IMR-90 (cell line): ENCODE measurements around the gene TMEM176A. TPM values are rescaled to one million over a fixed set of nuclear protein-coding genes. Genes with fewer than 3 reads are reported as not detected.

Source experiments
- ATAC-seq: fragments of 200-7000 bp; cut with Tn5 transposase; 2 replicates; pipeline ENCODE4 v1.9.1; 2020; ENCODE audit warnings: low read depth, mild to moderate bottlenecking, moderate library complexity
- BruUV-seq: library from RNA; stranded (reverse); fragments of 400-500 nt; replicated peaks from 2 replicates; lab custom pipeline; 2021; lab: Mats Ljungman, UMichigan
- CTCF ChIA-PET: fragments of 300-600 bp; formaldehyde crosslinking; extraction: SDS; loops from one replicate; lab custom pipeline; 2021; ENCODE audit warnings: antibody characterized with exemption; lab: Yijun Ruan, JAX
- POLR2A ChIA-PET: fragments of 300-600 bp; sonication (Branson Sonifier 250); formaldehyde crosslinking; loops from one replicate; lab custom pipeline; 2022; ENCODE audit warnings: antibody characterized with exemption; ENCODE audit not compliant: unreplicated experiment; lab: Charles Lee
- DNase-seq: peaks from one replicate; pipeline ENCODE4 v3.0.0; 2013
- H2AFZ ChIP-seq: replicated peaks from 2 replicates; pipeline ENCODE3; 2013; ENCODE audit warnings: low read length, mild to moderate bottlenecking; ENCODE audit not compliant: poor library complexity
- H2AK5ac ChIP-seq: 2 replicates; pipeline ENCODE4 v1.6.1; 2013; ENCODE audit warnings: low read depth, low read length, inconsistent platforms
- H2AK9ac ChIP-seq: replicated peaks from 2 replicates; pipeline ENCODE3; 2013; ENCODE audit warnings: mild to moderate bottlenecking, low read depth, low read length, moderate library complexity; ENCODE audit not compliant: poor library complexity
- H2BK120ac ChIP-seq: 2 replicates; pipeline ENCODE4 v1.6.1; 2013; ENCODE audit warnings: low read depth, low read length, inconsistent platforms
- H2BK15ac ChIP-seq: 3 replicates; pipeline ENCODE4 v1.6.1; 2013; ENCODE audit warnings: low read depth, low read length, inconsistent platforms
- H2BK20ac ChIP-seq: 2 replicates; pipeline ENCODE4 v1.6.1; 2013; ENCODE audit warnings: low read depth, mild to moderate bottlenecking, inconsistent platforms, low read length, moderate library complexity
- H2BK5ac ChIP-seq: 2 replicates; pipeline ENCODE4 v1.6.1; 2013; ENCODE audit warnings: mild to moderate bottlenecking, low read depth, low read length, inconsistent platforms; ENCODE audit not compliant: poor library complexity, severe bottlenecking
- H3K14ac ChIP-seq: replicated peaks from 2 replicates; pipeline ENCODE4 v1.6.1; 2013; ENCODE audit warnings: low read depth, low read length, inconsistent platforms
- H3K18ac ChIP-seq: 2 replicates; pipeline ENCODE4 v1.6.1; 2013; ENCODE audit warnings: low read depth, low read length, control low read depth
- H3K23ac ChIP-seq: 2 replicates; pipeline ENCODE4 v1.6.1; 2013; ENCODE audit warnings: low read depth, low read length, inconsistent platforms
- H3K27ac ChIP-seq: 2 replicates; pipeline ENCODE4 v1.5.1; 2013; ENCODE audit warnings: mild to moderate bottlenecking, control low read depth, low read length; ENCODE audit not compliant: insufficient read depth
- H3K27me3 ChIP-seq: 2 replicates; pipeline ENCODE4 v1.6.1; 2013; ENCODE audit warnings: low read length; ENCODE audit not compliant: control insufficient read depth, insufficient read depth
- H3K36me3 ChIP-seq: 2 replicates; pipeline ENCODE4 v1.6.1; 2013; ENCODE audit warnings: low read length, mixed read lengths; ENCODE audit not compliant: control insufficient read depth, insufficient read depth
- H3K4ac ChIP-seq: 2 replicates; pipeline ENCODE4 v1.6.1; 2013; ENCODE audit warnings: low read depth, low read length, inconsistent platforms
- H3K4me1 ChIP-seq: 2 replicates; pipeline ENCODE4 v1.6.1; 2013; ENCODE audit warnings: low read length, mixed read lengths; ENCODE audit not compliant: control insufficient read depth, insufficient read depth
- H3K4me2 ChIP-seq: 2 replicates; pipeline ENCODE4 v1.6.1; 2013; ENCODE audit warnings: low read depth, mild to moderate bottlenecking, control low read depth, low read length, moderate library complexity
- H3K4me3 ChIP-seq: 2 replicates; pipeline ENCODE4 v1.5.1; 2013; ENCODE audit warnings: low read depth, mild to moderate bottlenecking, control low read depth, low read length, moderate library complexity; ENCODE audit not compliant: insufficient read depth
- H3K56ac ChIP-seq: 2 replicates; pipeline ENCODE4 v1.6.1; 2013; ENCODE audit warnings: low read length, inconsistent platforms; ENCODE audit not compliant: insufficient read depth; ENCODE audit errors: extremely low read depth
- H3K79me1 ChIP-seq, 2 experiments: 2 replicates each; pipeline ENCODE4 v1.6.1; 2013; ENCODE audit warnings: low read length in 2 of 2, inconsistent platforms in 1 of 2, low read depth in 1 of 2
- H3K9ac ChIP-seq: 2 replicates; pipeline ENCODE4 v1.6.1; 2013; ENCODE audit warnings: low read depth, low read length, control low read depth
- H3K9me1 ChIP-seq: 2 replicates; pipeline ENCODE4 v1.6.1; 2013; ENCODE audit warnings: low read length, inconsistent platforms; ENCODE audit not compliant: insufficient read depth
- H3K9me3 ChIP-seq: 2 replicates; pipeline ENCODE4 v1.6.1; 2013; ENCODE audit warnings: low read length; ENCODE audit not compliant: control insufficient read depth, insufficient read depth
- H4K20me1 ChIP-seq: 2 replicates; pipeline ENCODE4 v1.6.1; 2013; ENCODE audit warnings: low read length, inconsistent platforms; ENCODE audit not compliant: insufficient read depth
- H4K5ac ChIP-seq: 2 replicates; pipeline ENCODE4 v1.6.1; 2013; ENCODE audit warnings: mild to moderate bottlenecking, low read depth, low read length, control low read depth
- H4K8ac ChIP-seq, 2 experiments: 2 replicates each; pipeline ENCODE4 v1.6.1; 2013; ENCODE audit warnings: low read depth in 2 of 2, low read length in 2 of 2, control low read depth in 1 of 2, inconsistent platforms in 1 of 2
- H4K91ac ChIP-seq: 2 replicates; pipeline ENCODE4 v1.6.1; 2013; ENCODE audit warnings: low read depth, low read length, inconsistent platforms; ENCODE audit not compliant: insufficient read depth
- BHLHE40 ChIP-seq: fragments of 150-350 bp; IDR thresholded peaks from 2 replicates; pipeline ENCODE4 v1.6.1; 2016; ENCODE audit warnings: mild to moderate bottlenecking, low read depth, low read length
- CEBPB ChIP-seq: IDR thresholded peaks from 2 replicates; pipeline ENCODE4 v1.6.1; 2012; ENCODE audit warnings: low read depth, low read length, improper control_type of control experiment
- RFX5 ChIP-seq: IDR thresholded peaks from 2 replicates; pipeline ENCODE4 v1.8.0; 2012; ENCODE audit warnings: low read depth, mild to moderate bottlenecking, low read length, moderate library complexity
- SMC3 ChIP-seq: fragments of 150-350 bp; IDR thresholded peaks from 2 replicates; pipeline ENCODE4 v1.6.1; 2016; ENCODE audit warnings: low read depth, mild to moderate bottlenecking, antibody characterized with exemption, low read length, moderate library complexity
- WGBS, 2 experiments: methylation state at CpG; one replicate each; pipeline versions ENCODE4 v1.1.5 to v1.1.7; 2013; ENCODE audit warnings: missing lambda C conversion rate in 2 of 2; ENCODE audit not compliant: insufficient read length in 1 of 2; ENCODE audit errors: extremely low coverage in 2 of 2; 5-methylcytosine and 5-hydroxymethylcytosine counted together
- dilution Hi-C: fragments of 300-500 bp; cut with HindIII; formaldehyde crosslinking; loops from one replicate; pipeline ENCODE4 v1.14.3; 2018; ENCODE audit warnings: low sequenced_read_pairs; ENCODE audit not compliant: unreplicated experiment
- in situ Hi-C: fragments of 300-500 bp; cut with MboI; formaldehyde crosslinking; loops from 3 replicates; pipeline ENCODE4 v1.14.3; 2019; ENCODE audit warnings: low sequenced_read_pairs, inconsistent platforms, mixed read lengths
- intact Hi-C: fragments of 100-400 bp; cut with micrococcal nuclease; formaldehyde crosslinking; loops from 2 replicates; pipeline ENCODE4 v1.10.0; 2022
- polyA plus RNA-seq, 3 experiments: library from polyadenylated mRNA; depleted of rRNA; stranded (reverse); fragments of >200 nt; gene quantifications; 2 replicates each; pipeline ENCODE4 v1.2.3, GENCODE V29; 2012; ENCODE audit warnings: low replicate concordance in 1 of 3
- total RNA-seq: library from RNA; depleted of rRNA; stranded (reverse); fragments of >200 nt; gene quantifications from 2 replicates; pipeline ENCODE4 v1.2.3, GENCODE V29; 2012

The TMEM176A gene
- total and polyA plus RNA-seq, 2 of the 4 experiments (the other 2 are of a cell fraction), result not detected

- no peak overlapping the region for H2AFZ ChIP-seq
- dilution Hi-C loops, result no loop called here
Observed at GRCh38 chr7:150838965-150839650, 38.5 kb downstream of the TMEM176A start.

More at GRCh38 chr7:150838965-150839650, 38.5 kb downstream of the TMEM176A start:
- H3K56ac ChIP-seq, result no peak overlapping the region
- H4K20me1 ChIP-seq, result no peaks in the 10 kb centered on the region
- DNase-seq, result no peak
- no peaks in the 10 kb centered on the region for H3K79me1 ChIP-seq
- no peak overlapping the region for H2BK20ac ChIP-seq
- H2AK5ac ChIP-seq, result no peak overlapping the region
- no peaks in the 10 kb centered on the region for H3K9me1 ChIP-seq
- POLR2A ChIA-PET, result no interaction called here
- no peak overlapping the region for H3K27ac ChIP-seq
- ATAC-seq, result no peak
- no peak overlapping the region for H3K9ac ChIP-seq
- no peak overlapping the region for H3K18ac ChIP-seq
- H3K27me3 ChIP-seq, result no peaks in the 10 kb centered on the region; the same call in 1 of the 2 replicates
- H3K4me2 ChIP-seq, result no peak overlapping the region
- no peak overlapping the region for H4K8ac ChIP-seq
- BruUV-seq, result no TSS peak
- no peak overlapping the region for H2BK5ac ChIP-seq
- no peak overlapping the region for H3K14ac ChIP-seq
- no peak overlapping the region for H4K5ac ChIP-seq
- TF ChIP-seq CEBPB (no peak), BHLHE40 (no peak), RFX5 (no peak), SMC3 (no peak)
- H3K36me3 ChIP-seq, result no peaks in the 10 kb centered on the region
- no peak overlapping the region for H3K4ac ChIP-seq
- H2BK120ac ChIP-seq, result no peak overlapping the region
- no peaks in the 10 kb centered on the region for H3K9me3 ChIP-seq
- intact Hi-C loops, result no loop called here
- WGBS, 2 experiments, result 76% methylated on average over 4 of the region's 7 CpGs; no CpG with 5 or more reads in 1 of the 2 experiments
- no peak overlapping the region for H2AK9ac ChIP-seq
- H4K91ac ChIP-seq, result no peak overlapping the region
- H3K4me1 ChIP-seq, result no peaks in the 10 kb centered on the region; the same call in 1 of the 2 replicates
- H3K23ac ChIP-seq, result no peak overlapping the region
- H2BK15ac ChIP-seq, result no peak overlapping the region
- no peak overlapping the region for H3K4me3 ChIP-seq
- in situ Hi-C loops, result no loop called here
- CTCF ChIA-PET, result no interaction called here
